22Rv1 (cell line): ENCODE data around the gene PRODH2.

Experiments
- H3K27ac ChIP-seq: fragments of 450-650 bp; 2 replicates; pipeline ENCODE4 v1.5.1; 2017
- CTCF ChIP-seq: fragments of 450-650 bp; IDR thresholded peaks from 2 replicates; pipeline ENCODE4 v1.5.1; 2017; ENCODE audit warnings: mild to moderate bottlenecking
- ZFX ChIP-seq: fragments of 450-650 bp; IDR thresholded peaks from 2 replicates; pipeline ENCODE4 v1.6.1; 2017; ENCODE audit warnings: antibody characterized with exemption, borderline replicate concordance

Gene PRODH2

GRCh38 chr19:35816846-35817245, 4.2 kb upstream of the PRODH2 start:
- no peak overlapping the region for H3K27ac ChIP-seq
- TF ChIP-seq ZFX (no peak), CTCF (no peak)

- TF ChIP-seq ZFX (no peak), CTCF (no peak)
- no peak overlapping the region for H3K27ac ChIP-seq
Observed at GRCh38 chr19:35816262-35816661, 3.6 kb upstream of the PRODH2 start.

- no peak overlapping the region for H3K27ac ChIP-seq
- no peak for TF ChIP-seq CTCF
- no peak for TF ChIP-seq ZFX
Observed at GRCh38 chr19:35813043-35813890, 622 bp upstream of the PRODH2 start.

GRCh38 chr19:35811317-35812219, 1.1 kb downstream of the PRODH2 start:
- H3K27ac ChIP-seq = no peak overlapping the region
- TF ChIP-seq ZFX = no peak
- no peak for TF ChIP-seq CTCF

- H3K27ac ChIP-seq = no peak overlapping the region
- TF ChIP-seq CTCF = no peak
- no peak for TF ChIP-seq ZFX
Observed at GRCh38 chr19:35807633-35808032, 5.0 kb downstream of the PRODH2 start.

- H3K27ac ChIP-seq = no peak overlapping the region
- TF ChIP-seq CTCF = no peak
- no peak for TF ChIP-seq ZFX
Observed at GRCh38 chr19:35806597-35806996, 6.0 kb downstream of the PRODH2 start.
